Subcutaneous abdominal adipose tissue (tissue), 5 donors: Measurements from ENCODE around the gene PTPRQ.
A peak's percentile ranks its signal among the peaks of the same experiment; 100 is the strongest.

Experiments used
- H3K27ac ChIP-seq: one replicate; pipeline ENCODE4 v1.7.0; 2013; ENCODE audit warnings: low read depth, mild to moderate bottlenecking, inconsistent platforms, low read length, moderate library complexity
- H3K27me3 ChIP-seq, 5 donors: one replicate each; pipeline ENCODE4 v1.7.0; 2013; ENCODE audit warnings: low read length in 5 of 5, inconsistent platforms in 1 of 5; ENCODE audit not compliant: control insufficient read depth in 5 of 5, insufficient read depth in 4 of 5
- H3K36me3 ChIP-seq, 5 donors: one replicate each; pipeline ENCODE4 v1.7.0; 2013; ENCODE audit warnings: low read length in 5 of 5; ENCODE audit not compliant: control insufficient read depth in 5 of 5, insufficient read depth in 5 of 5
- H3K4me1 ChIP-seq, 5 donors: one replicate each; pipeline ENCODE4 v1.7.0; 2013; ENCODE audit warnings: low read length in 5 of 5, mild to moderate bottlenecking in 3 of 5, moderate library complexity in 1 of 5; ENCODE audit not compliant: control insufficient read depth in 5 of 5, insufficient read depth in 5 of 5
- H3K4me3 ChIP-seq, 5 donors: one replicate each; pipeline ENCODE4 v1.7.0; 2013; ENCODE audit warnings: low read length in 5 of 5, low read depth in 1 of 5
- H3K9ac ChIP-seq, 5 donors: one replicate each; pipeline ENCODE4 v1.7.0; 2013; ENCODE audit warnings: low read length in 5 of 5, mild to moderate bottlenecking in 4 of 5, moderate library complexity in 3 of 5
- H3K9me3 ChIP-seq, 5 donors: one replicate each; pipeline ENCODE4 v1.7.0; 2013; ENCODE audit warnings: low read length in 5 of 5; ENCODE audit not compliant: control insufficient read depth in 5 of 5
- donor health status: healthy.
- donor health status: healthy.
- donor health status: healthy.
- donor health status: healthy.
- donor health status: healthy.

Gene PTPRQ, protein sequence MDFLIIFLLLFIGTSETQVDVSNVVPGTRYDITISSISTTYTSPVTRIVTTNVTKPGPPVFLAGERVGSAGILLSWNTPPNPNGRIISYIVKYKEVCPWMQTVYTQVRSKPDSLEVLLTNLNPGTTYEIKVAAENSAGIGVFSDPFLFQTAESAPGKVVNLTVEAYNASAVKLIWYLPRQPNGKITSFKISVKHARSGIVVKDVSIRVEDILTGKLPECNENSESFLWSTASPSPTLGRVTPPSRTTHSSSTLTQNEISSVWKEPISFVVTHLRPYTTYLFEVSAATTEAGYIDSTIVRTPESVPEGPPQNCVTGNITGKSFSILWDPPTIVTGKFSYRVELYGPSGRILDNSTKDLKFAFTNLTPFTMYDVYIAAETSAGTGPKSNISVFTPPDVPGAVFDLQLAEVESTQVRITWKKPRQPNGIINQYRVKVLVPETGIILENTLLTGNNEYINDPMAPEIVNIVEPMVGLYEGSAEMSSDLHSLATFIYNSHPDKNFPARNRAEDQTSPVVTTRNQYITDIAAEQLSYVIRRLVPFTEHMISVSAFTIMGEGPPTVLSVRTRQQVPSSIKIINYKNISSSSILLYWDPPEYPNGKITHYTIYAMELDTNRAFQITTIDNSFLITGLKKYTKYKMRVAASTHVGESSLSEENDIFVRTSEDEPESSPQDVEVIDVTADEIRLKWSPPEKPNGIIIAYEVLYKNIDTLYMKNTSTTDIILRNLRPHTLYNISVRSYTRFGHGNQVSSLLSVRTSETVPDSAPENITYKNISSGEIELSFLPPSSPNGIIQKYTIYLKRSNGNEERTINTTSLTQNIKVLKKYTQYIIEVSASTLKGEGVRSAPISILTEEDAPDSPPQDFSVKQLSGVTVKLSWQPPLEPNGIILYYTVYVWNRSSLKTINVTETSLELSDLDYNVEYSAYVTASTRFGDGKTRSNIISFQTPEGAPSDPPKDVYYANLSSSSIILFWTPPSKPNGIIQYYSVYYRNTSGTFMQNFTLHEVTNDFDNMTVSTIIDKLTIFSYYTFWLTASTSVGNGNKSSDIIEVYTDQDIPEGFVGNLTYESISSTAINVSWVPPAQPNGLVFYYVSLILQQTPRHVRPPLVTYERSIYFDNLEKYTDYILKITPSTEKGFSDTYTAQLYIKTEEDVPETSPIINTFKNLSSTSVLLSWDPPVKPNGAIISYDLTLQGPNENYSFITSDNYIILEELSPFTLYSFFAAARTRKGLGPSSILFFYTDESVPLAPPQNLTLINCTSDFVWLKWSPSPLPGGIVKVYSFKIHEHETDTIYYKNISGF (N-terminal part only)

DNA sequence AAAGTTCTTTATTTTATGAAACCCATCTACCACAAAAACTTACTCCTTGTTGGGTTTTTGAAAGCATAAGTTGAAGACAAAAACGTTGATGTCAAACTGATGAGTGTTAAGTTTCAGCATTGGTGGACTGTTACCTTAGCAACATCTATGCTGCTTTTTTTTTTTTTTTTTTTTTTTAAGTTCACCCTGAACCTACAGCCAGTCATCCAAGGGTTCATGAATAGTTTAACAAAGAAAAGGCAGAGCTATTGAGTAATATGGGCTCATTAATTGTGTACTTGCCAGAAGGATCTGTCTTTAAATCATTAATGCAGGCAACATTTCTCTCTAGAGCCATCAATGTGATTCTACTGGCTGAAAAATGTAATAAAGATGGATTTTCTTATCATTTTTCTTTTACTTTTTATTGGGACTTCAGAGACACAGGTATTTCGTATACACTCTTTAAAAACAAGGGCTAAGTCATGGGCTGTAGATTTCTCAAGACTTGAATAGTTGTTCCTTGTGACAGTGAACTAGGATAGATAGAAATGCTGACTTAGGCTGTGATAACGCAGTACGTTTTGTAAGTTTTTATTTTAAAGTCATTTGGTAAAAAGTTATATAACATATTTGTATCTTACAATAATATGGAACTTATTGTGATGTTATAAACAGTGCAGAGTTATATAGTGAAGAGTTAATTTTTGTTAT lies at the start of gene PTPRQ:
Gene PTPRQ, plus strand, starts transcription at position 262 of the 693 bp plus-strand sequence. Its CDS starts 111 bp downstream, at position 373.
- Histone ChIP-seq H3K27me3 (no peaks in the 10 kb centered on the region), H3K36me3 (no peaks in the 10 kb centered on the region), H3K9me3 (no peaks in the 10 kb centered on the region), H3K4me3 (peak within 1 kb of the TSS in 4 of 5 donors; percentile 8 to 57 (median 30)), H3K27ac (peak within 1 kb of the TSS; percentile 77), H3K9ac (peak within 1 kb of the TSS in 3 of 5 donors; percentile 13 to 68 (median 17)), H3K4me1 (peaks cover 0 to 16% (median 0%) of the 10 kb centered on the region in 5 donors)

DNA sequence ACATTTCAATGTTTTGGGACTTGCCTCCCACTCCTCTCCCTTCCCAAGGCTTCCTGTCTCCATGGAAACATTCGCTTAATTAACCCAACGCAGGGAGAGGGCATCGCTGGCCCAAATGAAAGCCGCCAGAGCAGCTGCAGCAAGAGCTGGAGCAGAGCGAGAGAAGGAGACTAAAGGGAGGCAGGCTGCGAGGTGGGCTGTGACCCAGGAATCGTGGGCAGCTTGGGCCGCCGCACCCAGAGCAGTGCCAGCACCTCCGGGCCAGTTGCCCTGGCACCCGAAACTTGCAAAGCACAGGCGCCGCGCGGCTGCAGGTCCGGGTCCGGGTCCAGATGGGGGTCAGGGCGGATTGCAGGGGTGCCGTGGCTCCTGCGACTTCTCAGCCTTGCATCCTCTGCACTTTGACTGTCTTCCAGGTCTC lies 43.5 kb upstream of the PTPRQ start:
- Histone ChIP-seq H3K9me3 (no peaks in the 10 kb centered on the region), H3K4me3 (peak overlapping the region; percentile 36 to 64 (median 46)), H3K9ac (no peak overlapping the region), H3K36me3 (no peaks in the 10 kb centered on the region), H3K27me3 (peaks cover 0 to 9% (median 5%) of the 10 kb centered on the region in 5 donors), H3K27ac (no peak overlapping the region), H3K4me1 (peaks cover 0 to 8% (median 6%) of the 10 kb centered on the region in 5 donors)

DNA sequence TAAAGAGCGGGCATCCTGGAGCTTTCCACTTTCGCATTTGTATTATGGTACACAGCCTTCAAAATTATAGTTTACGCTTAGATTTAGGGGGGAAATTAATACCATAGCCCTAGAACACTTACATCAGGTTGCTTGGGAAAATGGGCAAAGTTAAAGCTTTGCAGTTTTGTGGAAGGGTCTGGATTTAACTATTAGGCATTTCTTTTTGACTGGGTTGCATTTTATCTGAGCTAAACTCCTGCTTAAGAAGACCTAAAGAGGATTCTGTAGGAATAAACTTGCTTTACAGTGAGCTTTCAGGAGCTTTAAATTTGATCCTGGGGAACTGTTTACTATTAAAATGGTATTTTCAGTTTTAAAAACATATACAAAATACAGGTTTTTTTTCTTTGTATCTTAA lies 42.8 kb upstream of the PTPRQ start:
- Histone ChIP-seq H3K27me3 (peaks cover 0 to 9% (median 5%) of the 10 kb centered on the region in 5 donors), H3K36me3 (no peaks in the 10 kb centered on the region), H3K9me3 (no peaks in the 10 kb centered on the region), H3K4me1 (peaks cover 0 to 8% (median 6%) of the 10 kb centered on the region in 5 donors), H3K27ac (no peak overlapping the region), H3K9ac (no peak overlapping the region), H3K4me3 (peak overlapping the region in 1 of 5 donors; percentile 52)

DNA sequence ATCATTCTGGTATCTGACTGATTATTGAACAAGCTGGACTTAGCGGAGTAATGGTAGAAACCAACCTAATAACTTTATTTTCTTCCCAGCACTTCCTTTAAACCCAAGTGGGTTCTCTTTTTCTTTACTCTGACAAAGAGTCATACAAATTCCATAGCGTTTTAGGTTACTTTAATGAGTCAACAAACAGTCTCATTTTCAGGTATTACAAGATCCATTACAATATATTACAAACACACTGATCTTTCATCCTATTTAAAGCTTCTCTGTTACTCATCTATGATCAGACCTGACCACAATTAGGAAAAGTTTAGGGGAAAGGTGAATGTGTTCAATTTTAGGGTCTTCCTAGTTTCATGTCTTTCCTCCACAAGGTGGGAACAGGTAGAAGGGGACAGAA lies 39.4 kb upstream of the PTPRQ start:
- no peak overlapping the region for H3K9ac ChIP-seq
- H3K4me1 ChIP-seq, result peaks cover 0 to 8% (median 6%) of the 10 kb centered on the region in 5 donors
- H3K9me3 ChIP-seq, result no peaks in the 10 kb centered on the region
- H3K36me3 ChIP-seq, result no peaks in the 10 kb centered on the region
- H3K27ac ChIP-seq, result no peak overlapping the region
- peaks cover 0 to 9% (median 5%) of the 10 kb centered on the region in 5 donors for H3K27me3 ChIP-seq
- H3K4me3 ChIP-seq, result no peak overlapping the region

DNA sequence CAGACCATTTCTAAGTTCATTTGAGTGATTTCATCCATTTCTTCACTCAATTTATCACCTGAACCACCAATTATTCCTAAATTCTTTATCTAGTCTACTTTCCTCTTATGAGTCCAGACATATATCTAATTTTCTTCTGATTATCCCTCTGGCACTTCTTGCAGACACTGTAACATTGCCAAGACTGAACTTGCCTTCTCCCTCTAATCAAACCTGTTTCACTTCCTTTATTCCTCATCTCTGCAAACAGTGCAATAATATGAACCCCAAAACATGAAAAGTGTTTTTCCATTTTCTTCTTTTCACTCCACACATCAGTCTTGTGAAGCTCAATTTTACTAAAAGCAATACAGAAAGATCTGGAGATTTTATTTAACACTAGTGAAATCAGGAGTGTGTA lies 37.8 kb upstream of the PTPRQ start:
- Histone ChIP-seq H3K27ac (no peak overlapping the region), H3K4me3 (no peak overlapping the region), H3K9me3 (no peaks in the 10 kb centered on the region), H3K9ac (no peak overlapping the region), H3K4me1 (no peaks in the 10 kb centered on the region), H3K27me3 (peaks cover 0 to 5% (median 0%) of the 10 kb centered on the region in 5 donors), H3K36me3 (no peaks in the 10 kb centered on the region)

DNA sequence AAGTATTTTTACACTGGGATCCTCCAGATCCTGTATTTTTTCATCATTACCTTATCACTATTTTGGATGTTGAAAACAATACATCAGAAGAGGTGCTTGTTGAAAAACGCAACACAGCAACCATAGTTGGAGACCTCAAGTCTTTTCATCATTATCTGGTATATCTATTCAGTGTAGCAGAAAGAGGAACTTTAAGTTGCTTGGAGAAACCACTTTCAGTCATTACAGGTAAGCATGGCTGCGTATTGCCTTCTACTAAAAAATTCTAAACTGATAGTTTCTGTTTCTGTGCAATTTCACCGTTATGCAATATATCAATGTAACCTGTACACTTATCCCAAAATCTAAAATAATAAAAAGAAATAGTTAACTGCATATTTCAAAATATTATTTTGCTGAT lies 32.2 kb upstream of the PTPRQ start:
- no peaks in the 10 kb centered on the region for H3K27me3 ChIP-seq
- no peaks in the 10 kb centered on the region for H3K4me1 ChIP-seq
- H3K9me3 ChIP-seq, result no peaks in the 10 kb centered on the region
- H3K27ac ChIP-seq, result no peak overlapping the region
- H3K4me3 ChIP-seq, result no peak overlapping the region
- no peak overlapping the region for H3K9ac ChIP-seq
- no peaks in the 10 kb centered on the region for H3K36me3 ChIP-seq

DNA sequence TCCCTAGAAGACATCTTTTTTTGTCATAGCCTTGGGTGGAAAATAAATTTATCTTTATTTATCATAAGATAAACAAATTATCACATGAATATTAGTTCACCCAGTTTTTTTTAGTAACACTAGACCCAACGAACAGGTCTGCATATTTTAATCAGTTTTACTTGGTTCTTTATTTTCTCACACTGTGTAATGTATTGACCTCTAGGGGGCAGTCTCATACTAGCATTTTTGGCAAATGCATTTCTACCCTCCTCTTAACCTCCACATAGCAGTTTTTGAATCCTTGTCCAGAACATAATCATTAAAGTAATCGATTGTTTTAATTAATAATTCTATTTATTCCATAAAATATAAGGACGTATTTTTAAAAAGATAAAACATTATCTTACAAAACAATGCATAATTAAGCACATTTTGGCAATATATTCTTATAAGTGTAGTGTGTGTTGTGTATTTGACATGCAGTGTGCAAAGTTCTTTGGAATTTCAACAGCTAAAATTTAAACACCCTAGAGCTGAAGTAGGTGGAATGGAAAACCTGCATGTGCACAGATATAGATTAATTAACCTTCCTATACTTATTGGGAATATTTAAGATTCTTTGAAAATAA lies 31.6 kb upstream of the PTPRQ start:
- H3K9ac ChIP-seq, result no peak overlapping the region
- no peaks in the 10 kb centered on the region for H3K27me3 ChIP-seq
- H3K27ac ChIP-seq, result no peak overlapping the region
- H3K4me1 ChIP-seq, result no peaks in the 10 kb centered on the region
- H3K36me3 ChIP-seq, result no peaks in the 10 kb centered on the region
- no peaks in the 10 kb centered on the region for H3K9me3 ChIP-seq
- H3K4me3 ChIP-seq, result no peak overlapping the region

DNA sequence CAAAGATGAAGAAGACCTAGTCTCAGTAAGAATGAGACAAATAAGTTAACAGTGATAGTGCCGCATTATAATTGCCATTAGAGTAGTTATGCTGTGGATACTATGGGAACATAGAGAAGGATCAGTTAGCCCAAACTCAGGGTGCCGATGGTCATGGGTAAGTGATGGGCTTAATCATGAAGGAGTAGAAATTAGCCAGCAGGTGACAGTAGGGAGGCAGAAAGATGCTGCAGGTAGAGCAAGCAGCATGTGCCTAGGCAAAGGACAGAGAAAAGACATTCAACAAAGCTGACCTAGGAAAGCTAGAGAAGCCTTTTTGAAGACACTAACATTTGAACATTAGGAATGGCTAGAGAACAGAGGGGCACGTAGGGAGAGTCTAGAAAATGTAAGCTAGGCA lies 30.6 kb upstream of the PTPRQ start:
- Histone ChIP-seq H3K27ac (no peak overlapping the region), H3K9ac (no peak overlapping the region), H3K36me3 (no peaks in the 10 kb centered on the region), H3K4me3 (no peak overlapping the region), H3K9me3 (no peaks in the 10 kb centered on the region), H3K4me1 (no peaks in the 10 kb centered on the region), H3K27me3 (no peaks in the 10 kb centered on the region)

DNA sequence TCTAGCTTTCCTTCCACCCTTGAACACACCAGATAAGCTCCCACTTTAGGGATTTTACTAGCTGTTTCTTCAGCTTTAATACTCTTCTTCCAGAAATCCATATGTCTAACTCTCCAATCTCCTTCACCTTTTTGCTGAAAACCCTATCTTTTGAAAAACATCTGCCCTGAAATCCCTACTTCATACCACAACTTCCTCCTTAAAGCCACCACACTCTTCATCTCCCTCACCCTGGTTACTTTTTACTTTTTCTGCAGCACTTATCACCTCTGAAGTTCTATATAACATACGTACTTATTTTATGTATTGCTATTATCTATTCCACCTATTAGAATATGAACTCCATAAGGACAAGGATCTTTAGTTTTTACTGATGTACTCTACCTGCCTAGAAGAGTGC lies 28.6 kb upstream of the PTPRQ start:
- H3K9ac ChIP-seq, result no peak overlapping the region
- no peak overlapping the region for H3K4me3 ChIP-seq
- no peaks in the 10 kb centered on the region for H3K36me3 ChIP-seq
- H3K27ac ChIP-seq, result no peak overlapping the region
- H3K4me1 ChIP-seq, result no peaks in the 10 kb centered on the region
- H3K9me3 ChIP-seq, result no peaks in the 10 kb centered on the region
- H3K27me3 ChIP-seq, result no peaks in the 10 kb centered on the region
